Measurements from ENCODE around the gene SPINK13.

DNA sequence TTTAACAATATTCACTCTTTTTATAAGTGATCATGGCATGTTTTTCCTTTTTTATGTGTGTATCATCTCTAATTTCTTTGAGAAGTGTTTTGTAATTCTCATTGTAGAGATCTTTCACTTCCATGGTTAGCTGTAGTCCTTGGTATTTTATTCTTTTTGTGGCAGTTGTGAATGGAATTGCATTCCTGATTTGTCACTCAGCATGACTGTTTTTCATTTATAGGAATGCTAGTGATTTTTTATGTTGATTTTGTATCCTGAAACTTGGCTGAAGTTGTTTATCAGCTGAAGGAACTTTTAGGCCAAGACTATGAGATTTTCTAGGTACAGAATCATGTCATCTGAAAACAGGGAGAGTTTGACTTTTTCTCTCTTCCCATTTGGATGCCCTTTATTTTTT, 13.1 kb upstream of the SPINK13 start:
- TF ChIP-seq YY1 (IDR thresholded peaks at IDR 0.05; ENCODE audit: insufficient read depth, insufficient read length) (no peak), SUZ12 (IDR thresholded peaks at IDR 0.05; ENCODE audit: extremely low read depth, insufficient read depth, insufficient read length) (no peak), ZNF274 (IDR thresholded peaks at IDR 0.05; ENCODE audit: low read depth, low read length) (no peak)

Measured in NT2/D1 (cell line).